HepG2 (cell line): ENCODE results near the gene NOTCH4. TPM values are rescaled to one million over a fixed set of nuclear protein-coding genes. Genes with fewer than 3 reads are reported as not detected.
A peak's percentile ranks its signal among the peaks of the same experiment; 100 is the strongest.

Source experiments
- FOSL1 ChIP-seq: sonication (generic); formaldehyde crosslinking; IDR thresholded peaks from 2 replicates; pipeline ENCODE4 v1.9.0; 2021; ENCODE audit warnings: missing genetic modification reagents, borderline replicate concordance
- FOXA3 ChIP-seq: IDR thresholded peaks from 2 replicates; pipeline ENCODE4 v1.6.1; 2016; ENCODE audit warnings: missing genetic modification reagents, missing compliant biosample characterization
- KMT2B ChIP-seq: IDR thresholded peaks from 2 replicates; pipeline ENCODE4 v1.6.1; 2016; ENCODE audit warnings: missing genetic modification reagents, missing compliant biosample characterization
- NBN ChIP-seq: fragments of 450-650 bp; conservative IDR thresholded peaks from 2 replicates; pipeline ENCODE4 v1.6.1; 2017
- NR2F6 ChIP-seq, 2 experiments: IDR thresholded peaks; 2 replicates each; pipeline ENCODE4 v1.6.1; 2016; ENCODE audit warnings: antibody characterized with exemption in 1 of 2, mild to moderate bottlenecking in 1 of 2
- POGZ ChIP-seq: sonication (generic); formaldehyde crosslinking; IDR thresholded peaks from 2 replicates; pipeline ENCODE4 v1.4.0; 2020; ENCODE audit warnings: mild to moderate bottlenecking, missing genetic modification reagents
- RAD51 ChIP-seq: fragments of 450-650 bp; IDR thresholded peaks from 2 replicates; pipeline ENCODE4 v1.6.1; 2016; ENCODE audit warnings: borderline replicate concordance
- RBAK ChIP-seq: sonication (generic); formaldehyde crosslinking; IDR thresholded peaks from 2 replicates; pipeline ENCODE4 v1.5.1; 2020; ENCODE audit warnings: mild to moderate bottlenecking, missing genetic modification reagents
- TBL1XR1 ChIP-seq: fragments of 150-350 bp; IDR thresholded peaks from 2 replicates; pipeline ENCODE4 v1.6.1; 2014; ENCODE audit warnings: borderline replicate concordance, low read length; ENCODE audit not compliant: partially characterized antibody
- ZFP36L1 ChIP-seq: sonication (generic); formaldehyde crosslinking; IDR thresholded peaks from 2 replicates; pipeline ENCODE4 v1.8.0; 2022; ENCODE audit warnings: mild to moderate bottlenecking, missing genetic modification reagents, moderate library complexity
- ZNF180 ChIP-seq: sonication (generic); formaldehyde crosslinking; IDR thresholded peaks from 2 replicates; pipeline ENCODE4 v1.4.0; 2020; ENCODE audit warnings: low read depth, missing genetic modification reagents, borderline replicate concordance
- ZNF326 ChIP-seq: sonication (generic); formaldehyde crosslinking; IDR thresholded peaks from 2 replicates; pipeline ENCODE4 v1.4.0; 2020; ENCODE audit warnings: missing genetic modification reagents, borderline replicate concordance
- ZNF441 ChIP-seq: sonication (generic); formaldehyde crosslinking; IDR thresholded peaks from 2 replicates; pipeline ENCODE4 v1.7.0; 2021; ENCODE audit warnings: missing genetic modification reagents, borderline replicate concordance
- ZNF569 ChIP-seq: sonication (generic); formaldehyde crosslinking; IDR thresholded peaks from 2 replicates; pipeline ENCODE4 v1.5.0; 2020; ENCODE audit warnings: mild to moderate bottlenecking, missing genetic modification reagents, moderate library complexity, borderline replicate concordance
- polyA plus RNA-seq, 8 experiments: library from polyadenylated mRNA; depleted of rRNA in 3 of 8; stranded (reverse) in 7 of 8; unstranded in 1 of 8; fragments of >200 nt; fragmentation: Illumina TruSeq in 4 of 8; extraction: Trizol in 4 of 8; gene quantifications; 2 replicates each; pipeline versions ENCODE4 v1.2.1 to v1.2.3, GENCODE V29; 2011 to 2016; ENCODE audit warnings: low read depth in 4 of 8, missing spikeins in 1 of 8, mixed read lengths in 1 of 8; ENCODE audit not compliant: insufficient read depth in 1 of 8
- total RNA-seq, 5 experiments: library from RNA; depleted of rRNA; stranded (reverse); fragments of >200 nt; fragmentation: Illumina TruSeq; extraction: Trizol; gene quantifications; 2 replicates each; pipeline ENCODE4 v1.2.3, GENCODE V29; 2016; ENCODE audit warnings: low read depth in 1 of 5
- TF ChIP-seq, protein P1 (sequence below): sonication (generic); formaldehyde crosslinking; IDR thresholded peaks from 2 replicates; pipeline ENCODE4 v1.8.1; 2023; ENCODE audit warnings: missing genetic modification reagents, mild to moderate bottlenecking, borderline replicate concordance
- TF ChIP-seq, protein P2 (sequence below): sonication (generic); formaldehyde crosslinking; IDR thresholded peaks from 2 replicates; pipeline ENCODE4 v1.9.0; 2021; ENCODE audit warnings: missing genetic modification reagents, mild to moderate bottlenecking, borderline replicate concordance
- TF ChIP-seq, protein P3 (sequence below): sonication (generic); formaldehyde crosslinking; IDR thresholded peaks from 2 replicates; pipeline ENCODE4 v1.4.0; 2020; ENCODE audit warnings: mild to moderate bottlenecking, missing genetic modification reagents
- TF ChIP-seq, protein P4 (sequence below): IDR thresholded peaks from 2 replicates; pipeline ENCODE4 v1.6.1; 2016; ENCODE audit warnings: missing compliant biosample characterization, missing genetic modification reagents, borderline replicate concordance
- TF ChIP-seq, protein P5 (sequence below): sonication (generic); formaldehyde crosslinking; IDR thresholded peaks from 2 replicates; pipeline ENCODE4 v1.4.0; 2020; ENCODE audit warnings: mild to moderate bottlenecking, missing genetic modification reagents

Gene NOTCH4
- total and polyA plus RNA-seq, 2 of the 13 experiments (the other 11 are each of a cell fraction or from before 2014, with no cell fraction given) = 0.51 to 0.83 TPM

DNA sequence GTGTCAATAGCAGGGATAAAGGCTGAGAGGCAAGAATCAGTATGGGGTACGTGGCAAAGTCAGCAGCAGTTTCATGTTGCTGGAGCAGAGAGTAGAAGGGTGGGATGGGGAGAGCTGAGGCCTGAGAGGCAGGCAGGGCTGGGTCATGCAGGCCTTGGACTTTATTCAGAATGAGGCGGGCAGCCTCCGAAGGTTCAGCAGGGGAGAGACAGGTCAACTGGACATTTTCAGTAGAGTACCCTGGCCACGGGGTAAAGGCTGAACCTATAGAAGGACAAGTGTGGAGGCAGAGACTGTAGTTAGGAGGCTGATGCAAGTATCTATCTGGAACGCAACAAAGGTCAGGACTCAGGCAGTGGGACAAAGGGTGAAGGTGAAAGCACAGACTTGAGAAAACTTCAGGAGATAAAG, 13.7 kb downstream of the NOTCH4 start (continued):
- TF ChIP-seq KMT2B = no peak
- TF ChIP-seq, protein P1, sequence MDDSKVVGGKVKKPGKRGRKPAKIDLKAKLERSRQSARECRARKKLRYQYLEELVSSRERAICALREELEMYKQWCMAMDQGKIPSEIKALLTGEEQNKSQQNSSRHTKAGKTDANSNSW = no peak
- TF ChIP-seq, protein P2, sequence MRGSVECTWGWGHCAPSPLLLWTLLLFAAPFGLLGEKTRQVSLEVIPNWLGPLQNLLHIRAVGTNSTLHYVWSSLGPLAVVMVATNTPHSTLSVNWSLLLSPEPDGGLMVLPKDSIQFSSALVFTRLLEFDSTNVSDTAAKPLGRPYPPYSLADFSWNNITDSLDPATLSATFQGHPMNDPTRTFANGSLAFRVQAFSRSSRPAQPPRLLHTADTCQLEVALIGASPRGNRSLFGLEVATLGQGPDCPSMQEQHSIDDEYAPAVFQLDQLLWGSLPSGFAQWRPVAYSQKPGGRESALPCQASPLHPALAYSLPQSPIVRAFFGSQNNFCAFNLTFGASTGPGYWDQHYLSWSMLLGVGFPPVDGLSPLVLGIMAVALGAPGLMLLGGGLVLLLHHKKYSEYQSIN (CRISPR knock-in tag) = no peak
- TF ChIP-seq FOSL1 (CRISPR knock-in tag) = no peak
- no peak for TF ChIP-seq RBAK
- peak; percentile 50 for TF ChIP-seq TBL1XR1
- TF ChIP-seq NR2F6 (IDR thresholded peaks at IDR 0.05) = 0 out of 2 replicates have a peak, but pooled peaks have one; percentile 31
- 0 out of 2 replicates have a peak, but pooled peaks have one; percentile 31 for TF ChIP-seq NR2F6 (CRISPR knock-in tag; IDR thresholded peaks at IDR 0.05)
- TF ChIP-seq ZNF180 (CRISPR knock-in tag) = no peak
- TF ChIP-seq, protein P3, sequence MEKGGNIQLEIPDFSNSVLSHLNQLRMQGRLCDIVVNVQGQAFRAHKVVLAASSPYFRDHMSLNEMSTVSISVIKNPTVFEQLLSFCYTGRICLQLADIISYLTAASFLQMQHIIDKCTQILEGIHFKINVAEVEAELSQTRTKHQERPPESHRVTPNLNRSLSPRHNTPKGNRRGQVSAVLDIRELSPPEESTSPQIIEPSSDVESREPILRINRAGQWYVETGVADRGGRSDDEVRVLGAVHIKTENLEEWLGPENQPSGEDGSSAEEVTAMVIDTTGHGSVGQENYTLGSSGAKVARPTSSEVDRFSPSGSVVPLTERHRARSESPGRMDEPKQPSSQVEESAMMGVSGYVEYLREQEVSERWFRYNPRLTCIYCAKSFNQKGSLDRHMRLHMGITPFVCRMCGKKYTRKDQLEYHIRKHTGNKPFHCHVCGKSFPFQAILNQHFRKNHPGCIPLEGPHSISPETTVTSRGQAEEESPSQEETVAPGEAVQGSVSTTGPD (CRISPR knock-in tag) = no peak
- TF ChIP-seq, protein P4, sequence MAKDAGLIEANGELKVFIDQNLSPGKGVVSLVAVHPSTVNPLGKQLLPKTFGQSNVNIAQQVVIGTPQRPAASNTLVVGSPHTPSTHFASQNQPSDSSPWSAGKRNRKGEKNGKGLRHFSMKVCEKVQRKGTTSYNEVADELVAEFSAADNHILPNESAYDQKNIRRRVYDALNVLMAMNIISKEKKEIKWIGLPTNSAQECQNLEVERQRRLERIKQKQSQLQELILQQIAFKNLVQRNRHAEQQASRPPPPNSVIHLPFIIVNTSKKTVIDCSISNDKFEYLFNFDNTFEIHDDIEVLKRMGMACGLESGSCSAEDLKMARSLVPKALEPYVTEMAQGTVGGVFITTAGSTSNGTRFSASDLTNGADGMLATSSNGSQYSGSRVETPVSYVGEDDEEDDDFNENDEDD = no peak
- TF ChIP-seq, protein P5, sequence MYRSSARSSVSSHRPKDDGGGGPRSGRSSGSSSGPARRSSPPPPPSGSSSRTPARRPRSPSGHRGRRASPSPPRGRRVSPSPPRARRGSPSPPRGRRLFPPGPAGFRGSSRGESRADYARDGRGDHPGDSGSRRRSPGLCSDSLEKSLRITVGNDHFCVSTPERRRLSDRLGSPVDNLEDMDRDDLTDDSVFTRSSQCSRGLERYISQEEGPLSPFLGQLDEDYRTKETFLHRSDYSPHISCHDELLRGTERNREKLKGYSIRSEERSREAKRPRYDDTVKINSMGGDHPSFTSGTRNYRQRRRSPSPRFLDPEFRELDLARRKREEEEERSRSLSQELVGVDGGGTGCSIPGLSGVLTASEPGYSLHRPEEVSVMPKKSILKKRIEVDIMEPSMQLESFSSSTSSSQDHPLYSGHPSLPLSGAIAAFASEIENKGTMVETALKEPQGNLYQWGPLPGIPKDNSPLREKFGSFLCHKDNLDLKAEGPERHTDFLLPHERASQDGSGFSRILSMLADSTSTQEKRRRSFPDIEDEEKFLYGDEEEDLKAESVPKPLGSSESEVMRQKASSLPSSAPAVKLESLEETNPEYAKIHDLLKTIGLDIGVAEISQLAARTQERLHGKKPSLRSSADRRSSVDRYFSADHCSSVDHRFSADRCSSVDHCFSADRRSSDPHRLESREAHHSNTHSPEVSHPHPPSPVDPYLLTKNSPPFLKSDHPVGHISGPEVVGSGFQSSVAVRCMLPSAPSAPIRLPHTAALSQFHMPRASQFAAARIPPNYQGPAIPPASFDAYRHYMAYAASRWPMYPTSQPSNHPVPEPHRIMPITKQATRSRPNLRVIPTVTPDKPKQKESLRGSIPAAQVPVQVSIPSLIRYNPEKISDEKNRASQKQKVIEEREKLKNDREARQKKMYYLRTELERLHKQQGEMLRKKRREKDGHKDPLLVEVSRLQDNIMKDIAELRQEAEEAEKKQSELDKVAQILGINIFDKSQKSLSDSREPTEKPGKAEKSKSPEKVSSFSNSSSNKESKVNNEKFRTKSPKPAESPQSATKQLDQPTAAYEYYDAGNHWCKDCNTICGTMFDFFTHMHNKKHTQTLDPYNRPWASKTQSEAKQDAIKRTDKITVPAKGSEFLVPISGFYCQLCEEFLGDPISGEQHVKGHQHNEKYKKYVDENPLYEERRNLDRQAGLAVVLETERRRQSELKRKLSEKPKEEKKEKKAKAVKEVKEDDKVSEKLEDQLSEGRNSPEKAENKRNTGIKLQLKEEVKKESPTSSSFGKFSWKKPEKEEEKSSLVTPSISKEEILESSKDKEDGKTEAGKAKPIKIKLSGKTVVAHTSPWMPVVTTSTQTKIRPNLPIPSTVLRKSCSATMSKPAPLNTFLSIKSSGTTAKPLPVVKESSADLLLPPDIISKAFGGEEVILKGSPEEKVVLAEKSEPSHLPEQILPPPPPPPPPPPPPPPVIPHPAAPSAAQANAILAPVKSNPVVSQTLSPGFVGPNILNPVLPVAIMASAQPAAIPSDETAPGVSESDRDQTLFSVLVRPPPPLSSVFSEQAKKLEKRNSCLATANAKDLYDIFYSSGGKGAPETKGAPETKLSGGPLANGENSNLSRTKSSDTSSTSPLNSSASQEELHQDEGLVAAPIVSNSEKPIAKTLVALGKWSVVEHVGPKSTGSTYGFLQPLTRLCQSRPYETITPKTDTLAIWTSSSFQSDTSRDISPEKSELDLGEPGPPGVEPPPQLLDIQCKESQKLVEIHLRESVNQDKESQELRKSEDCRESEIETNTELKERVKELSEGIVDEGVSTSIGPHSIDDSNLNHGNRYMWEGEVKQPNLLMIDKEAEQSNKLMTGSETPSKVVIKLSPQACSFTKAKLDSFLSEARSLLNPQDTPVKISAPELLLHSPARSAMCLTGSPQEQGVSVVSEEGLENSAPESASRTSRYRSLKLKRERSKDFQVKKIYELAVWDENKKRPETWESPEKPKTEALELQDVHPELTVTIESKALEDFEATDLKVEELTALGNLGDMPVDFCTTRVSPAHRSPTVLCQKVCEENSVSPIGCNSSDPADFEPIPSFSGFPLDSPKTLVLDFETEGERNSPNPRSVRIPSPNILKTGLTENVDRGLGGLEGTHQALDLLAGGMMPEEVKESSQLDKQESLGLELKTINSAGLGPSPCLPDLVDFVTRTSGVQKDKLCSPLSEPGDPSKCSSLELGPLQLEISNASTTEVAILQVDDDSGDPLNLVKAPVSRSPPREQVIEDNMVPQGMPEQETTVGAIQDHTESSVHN (CRISPR knock-in tag) = no peak
- TF ChIP-seq ZFP36L1 (CRISPR knock-in tag) = no peak
- TF ChIP-seq ZNF441 = no peak
- no peak for TF ChIP-seq NBN
- 0 out of 2 replicates have a peak, but pooled peaks have one; percentile 29 for TF ChIP-seq POGZ (CRISPR knock-in tag)
- no peak for TF ChIP-seq ZNF326 (CRISPR knock-in tag)
- TF ChIP-seq FOXA3 (CRISPR knock-in tag) = no peak
- TF ChIP-seq ZNF569 (CRISPR knock-in tag) = no peak
- TF ChIP-seq RAD51 = no peak
